Fibroblast of villous mesenchyme (primary cell): Measurements from ENCODE around the gene CDH23. TPM values are rescaled to one million over a fixed set of nuclear protein-coding genes. Genes with fewer than 3 reads are reported as not detected.

ENCODE experiments used
- DNase-seq: peaks from one replicate; pipeline ENCODE4 v3.0.0-alpha.2; 2010; ENCODE audit warnings: low read depth
- H3K4me3 ChIP-seq: 2 replicates; pipeline ENCODE4 v1.5.1; 2011; ENCODE audit warnings: low read depth, mild to moderate bottlenecking, low read length
- CTCF ChIP-seq: IDR thresholded peaks from 2 replicates; pipeline ENCODE4 v1.5.1; 2012; ENCODE audit warnings: low read depth, mild to moderate bottlenecking, low read length; ENCODE audit not compliant: insufficient read depth
- total RNA-seq: library from RNA; depleted of rRNA; stranded (reverse); fragments of >200 nt; gene quantifications from 2 replicates; pipeline ENCODE4 v1.2.3, GENCODE V29; 2012

Gene CDH23
- total RNA-seq, 1 donor = under 0.01 TPM

GRCh38 chr10:71496927-71497762 lies 100.4 kb downstream of the CDH23 start:
- no peak for TF ChIP-seq CTCF
- DNase-seq = no peak
- no peak overlapping the region for H3K4me3 ChIP-seq

DNA sequence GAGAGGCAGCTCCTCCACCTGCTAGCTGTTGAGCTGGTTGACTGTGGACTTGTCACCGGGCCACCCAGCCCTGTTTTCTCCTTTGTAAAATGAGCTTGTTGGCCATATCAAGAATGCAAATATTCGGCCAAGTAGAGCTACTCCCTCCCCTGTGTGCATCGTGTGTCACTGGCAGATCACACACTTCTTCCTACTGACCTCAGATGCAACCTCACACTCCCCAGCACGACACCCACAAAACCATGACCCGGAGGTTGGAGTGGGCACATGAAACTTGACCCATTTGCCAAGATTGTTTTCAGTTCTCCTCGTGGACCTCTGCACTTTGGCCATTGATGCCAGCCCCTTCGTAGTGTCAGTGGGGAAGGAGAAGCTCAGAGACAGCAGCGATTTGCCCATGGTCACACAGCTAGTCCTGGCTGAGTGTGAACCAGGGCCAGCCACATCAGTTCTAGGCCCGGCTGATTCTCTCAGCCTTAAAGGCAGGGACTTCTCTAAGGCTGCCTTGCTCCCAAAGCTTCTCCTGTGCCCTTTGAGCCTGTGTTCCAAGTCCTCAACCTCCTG lies 101.1 kb downstream of the CDH23 start:
- no peak for TF ChIP-seq CTCF
- DNase-seq = no peak
- H3K4me3 ChIP-seq = no peak overlapping the region

- H3K4me3 ChIP-seq = no peak overlapping the region
- TF ChIP-seq CTCF = no peak
- DNase-seq = no peak
Observed at GRCh38 chr10:71501402-71501801, 104.7 kb downstream of the CDH23 start.

GRCh38 chr10:71502190-71502589 lies 105.5 kb downstream of the CDH23 start:
- no peak overlapping the region for H3K4me3 ChIP-seq
- no peak for DNase-seq
- no peak for TF ChIP-seq CTCF

- no peak for DNase-seq
- no peak for TF ChIP-seq CTCF
- no peak overlapping the region for H3K4me3 ChIP-seq
Observed at GRCh38 chr10:71502851-71503250, 106.1 kb downstream of the CDH23 start.

GRCh38 chr10:71504168-71504567 lies 107.4 kb downstream of the CDH23 start:
- H3K4me3 ChIP-seq = no peak overlapping the region
- no peak for DNase-seq
- TF ChIP-seq CTCF = no peak
